Measurements from ENCODE around the gene CPEB1. TPM values are rescaled to one million over a fixed set of nuclear protein-coding genes. Genes with fewer than 3 reads are reported as not detected.
"Not testable (repeated sequence)": the region's sequence is repeated elsewhere in the genome, so short reads cannot be mapped to it uniquely, and the experiment has no call there.

The CPEB1 gene
- total and polyA plus RNA-seq, 2 experiments from 2014 or later: 4.1 to 9.4 TPM

GRCh38 chr15:82507087-82507486, 140.1 kb downstream of the CPEB1 start:
- not testable (repeated sequence) for H3K9me2 ChIP-seq (ENCODE audit: insufficient read depth); H2AFZ ChIP-seq; H3K79me2 ChIP-seq (replicated peaks; ENCODE audit: insufficient read depth); H3K4me2 ChIP-seq; H3K4me3 Mint-ChIP-seq; H3F3A ChIP-seq (replicated peaks; ENCODE audit: low read depth); ATAC-seq; H3K36me3 ChIP-seq (ENCODE audit: insufficient read depth); H3K27ac ChIP-seq (ENCODE audit: low read depth); H3K27me3 ChIP-seq (ENCODE audit: insufficient read depth); H3K27me3 Mint-ChIP-seq (ENCODE audit: insufficient read depth, low read depth, poor library complexity); H3K4me3 ChIP-seq; H3K4me1 Mint-ChIP-seq; H3K4me1 ChIP-seq (ENCODE audit: insufficient read depth); H3K27ac Mint-ChIP-seq; DNase-seq (ENCODE audit: low spot score); H4K20me1 ChIP-seq (replicated peaks; ENCODE audit: insufficient read depth); H3K36me3 Mint-ChIP-seq (ENCODE audit: low read depth); H3K9me3 Mint-ChIP-seq

GRCh38 chr15:82505842-82506241, 141.3 kb downstream of the CPEB1 start:
- not testable (repeated sequence) for H4K20me1 ChIP-seq (replicated peaks; ENCODE audit: insufficient read depth); H3K9me2 ChIP-seq (ENCODE audit: insufficient read depth); H3K27ac Mint-ChIP-seq; H3K27me3 Mint-ChIP-seq (ENCODE audit: insufficient read depth, low read depth, poor library complexity); H3K36me3 ChIP-seq (ENCODE audit: insufficient read depth); ATAC-seq; H2AFZ ChIP-seq; H3F3A ChIP-seq (replicated peaks; ENCODE audit: low read depth); DNase-seq (ENCODE audit: low spot score); H3K36me3 Mint-ChIP-seq (ENCODE audit: low read depth); H3K4me1 ChIP-seq (ENCODE audit: insufficient read depth); H3K9me3 Mint-ChIP-seq; H3K4me1 Mint-ChIP-seq; H3K79me2 ChIP-seq (replicated peaks; ENCODE audit: insufficient read depth); H3K4me3 Mint-ChIP-seq; H3K4me3 ChIP-seq; H3K27me3 ChIP-seq (ENCODE audit: insufficient read depth); H3K4me2 ChIP-seq; H3K27ac ChIP-seq (ENCODE audit: low read depth)

DNA sequence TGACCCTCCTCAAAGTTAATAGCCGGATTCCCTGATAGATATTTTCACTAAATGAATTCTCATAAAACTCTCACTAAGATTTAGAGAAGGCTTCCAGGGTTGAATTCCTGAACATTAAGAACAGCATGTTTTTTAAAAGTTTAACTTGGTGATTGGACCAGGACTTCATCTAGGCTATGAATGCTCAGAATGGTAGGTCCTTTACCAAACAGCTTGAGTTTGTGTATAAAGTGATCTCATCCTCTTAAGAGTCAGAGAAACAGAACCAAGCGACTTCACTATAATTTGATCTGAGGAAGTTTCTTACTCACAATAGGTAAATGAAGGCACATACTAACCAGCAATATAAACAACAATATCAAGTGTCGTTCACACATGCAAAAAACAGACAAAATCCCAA, 143.1 kb downstream of the CPEB1 start:
- not testable (repeated sequence) for H3K27ac Mint-ChIP-seq; H3K4me1 Mint-ChIP-seq; H3K79me2 ChIP-seq (replicated peaks; ENCODE audit: insufficient read depth); H3K4me3 Mint-ChIP-seq; H3K27me3 ChIP-seq (ENCODE audit: insufficient read depth); H3K36me3 ChIP-seq (ENCODE audit: insufficient read depth); H3K4me1 ChIP-seq (ENCODE audit: insufficient read depth); H3K27ac ChIP-seq (ENCODE audit: low read depth); ATAC-seq; H3K27me3 Mint-ChIP-seq (ENCODE audit: insufficient read depth, low read depth, poor library complexity); H3K4me3 ChIP-seq; H3K9me2 ChIP-seq (ENCODE audit: insufficient read depth); H2AFZ ChIP-seq; DNase-seq (ENCODE audit: low spot score); H3K9me3 Mint-ChIP-seq; H3K4me2 ChIP-seq; H3F3A ChIP-seq (replicated peaks; ENCODE audit: low read depth); H3K36me3 Mint-ChIP-seq (ENCODE audit: low read depth); H4K20me1 ChIP-seq (replicated peaks; ENCODE audit: insufficient read depth)

GRCh38 chr15:82502700-82503339, 144.3 kb downstream of the CPEB1 start:
- not testable (repeated sequence) for H3K4me1 Mint-ChIP-seq; H3K9me2 ChIP-seq (ENCODE audit: insufficient read depth); H3K27me3 Mint-ChIP-seq (ENCODE audit: insufficient read depth, low read depth, poor library complexity); H3K4me3 Mint-ChIP-seq; DNase-seq (ENCODE audit: low spot score); H3K9me3 Mint-ChIP-seq; H4K20me1 ChIP-seq (replicated peaks; ENCODE audit: insufficient read depth); H3K36me3 ChIP-seq (ENCODE audit: insufficient read depth); H3K79me2 ChIP-seq (replicated peaks; ENCODE audit: insufficient read depth); H2AFZ ChIP-seq; H3K4me3 ChIP-seq; H3K36me3 Mint-ChIP-seq (ENCODE audit: low read depth); H3K27ac Mint-ChIP-seq; H3F3A ChIP-seq (replicated peaks; ENCODE audit: low read depth); H3K4me1 ChIP-seq (ENCODE audit: insufficient read depth); H3K4me2 ChIP-seq; H3K27me3 ChIP-seq (ENCODE audit: insufficient read depth); H3K27ac ChIP-seq (ENCODE audit: low read depth)
- peak; percentile 88 for ATAC-seq
- TF ChIP-seq CTCF (conservative IDR thresholded peaks at IDR 0.05; ENCODE audit: low read depth in 2 of 2): peak in 1 of 2 experiments; percentile 51; a peak in 2 of 4 replicates

GRCh38 chr15:82500772-82501171, 146.4 kb downstream of the CPEB1 start:
- not testable (repeated sequence) for H3K36me3 ChIP-seq (ENCODE audit: insufficient read depth); H3F3A ChIP-seq (replicated peaks; ENCODE audit: low read depth); ATAC-seq; H3K27ac ChIP-seq (ENCODE audit: low read depth); H3K36me3 Mint-ChIP-seq (ENCODE audit: low read depth); H3K27me3 ChIP-seq (ENCODE audit: insufficient read depth); H3K9me2 ChIP-seq (ENCODE audit: insufficient read depth); H4K20me1 ChIP-seq (replicated peaks; ENCODE audit: insufficient read depth); H3K27me3 Mint-ChIP-seq (ENCODE audit: insufficient read depth, low read depth, poor library complexity); H3K4me2 ChIP-seq; H3K4me3 Mint-ChIP-seq; H3K79me2 ChIP-seq (replicated peaks; ENCODE audit: insufficient read depth); DNase-seq (ENCODE audit: low spot score); H2AFZ ChIP-seq; H3K4me1 Mint-ChIP-seq; H3K4me3 ChIP-seq; H3K9me3 Mint-ChIP-seq; H3K4me1 ChIP-seq (ENCODE audit: insufficient read depth); H3K27ac Mint-ChIP-seq

DNA sequence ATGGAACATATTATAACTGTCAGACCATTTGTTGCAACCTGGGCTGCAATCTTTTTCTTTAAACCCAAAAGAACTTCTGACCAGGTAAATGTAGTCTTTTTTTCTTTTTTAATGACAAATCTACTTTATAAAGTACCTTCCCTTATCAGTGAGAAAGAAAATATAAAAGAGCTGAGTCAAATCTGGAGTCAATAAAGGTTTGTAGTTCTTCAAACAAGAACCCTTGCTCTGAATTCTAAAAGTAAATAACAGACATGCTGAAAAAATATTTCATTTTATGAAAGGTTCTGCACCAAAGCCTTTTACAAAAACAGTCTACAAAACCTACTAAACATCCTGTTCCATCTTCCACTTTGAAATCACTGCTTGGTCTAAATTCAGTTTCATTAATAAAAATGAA, 149.2 kb downstream of the CPEB1 start:
- not testable (repeated sequence) for H3K36me3 ChIP-seq (ENCODE audit: insufficient read depth); H3K9me2 ChIP-seq (ENCODE audit: insufficient read depth); H3K79me2 ChIP-seq (replicated peaks; ENCODE audit: insufficient read depth); H4K20me1 ChIP-seq (replicated peaks; ENCODE audit: insufficient read depth); H2AFZ ChIP-seq; H3K27me3 ChIP-seq (ENCODE audit: insufficient read depth); H3K36me3 Mint-ChIP-seq (ENCODE audit: low read depth); ATAC-seq; H3F3A ChIP-seq (replicated peaks; ENCODE audit: low read depth); H3K4me2 ChIP-seq; H3K27ac ChIP-seq (ENCODE audit: low read depth); H3K4me1 Mint-ChIP-seq; H3K27me3 Mint-ChIP-seq (ENCODE audit: insufficient read depth, low read depth, poor library complexity); DNase-seq (ENCODE audit: low spot score); H3K27ac Mint-ChIP-seq; H3K9me3 Mint-ChIP-seq; H3K4me3 Mint-ChIP-seq; H3K4me3 ChIP-seq; H3K4me1 ChIP-seq (ENCODE audit: insufficient read depth)
